A549 (cell line): ENCODE measurements around the gene FBXL13. TPM values are rescaled to one million over a fixed set of nuclear protein-coding genes. Genes with fewer than 3 reads are reported as not detected.
A peak's percentile ranks its signal among the peaks of the same experiment; 100 is the strongest.

Experiments
- ATAC-seq, 2 experiments: fragments of 200-7000 bp in 1 of 2; fragments of >200 bp in 1 of 2; cut with Nextera tagmentation in 1 of 2; cut with Tn5 transposase in 1 of 2; 3 replicates each; pipeline versions ENCODE4 v1.8.0 to v1.9.1; 2018 to 2020; ENCODE audit warnings: mild to moderate bottlenecking in 1 of 2, moderate library complexity in 1 of 2
- CTCF ChIA-PET: fragments of 300-600 bp; sonication (Branson Sonifier 250); formaldehyde crosslinking; extraction: SDS; loops from one replicate; lab custom pipeline; 2021; ENCODE audit warnings: antibody characterized with exemption, inconsistent platforms; lab: Yijun Ruan, JAX
- POLR2A ChIA-PET: fragments of 350-600 bp; formaldehyde crosslinking; extraction: SDS; loops from one replicate; lab custom pipeline; 2021; ENCODE audit warnings: antibody characterized with exemption, inconsistent platforms; lab: Yijun Ruan, JAX
- DNase-seq, 2 experiments: peaks; one replicate each; pipeline versions ENCODE4 v3.0.0 to v3.0.0-alpha.2; 2011 to 2016; ENCODE audit warnings: low read depth in 1 of 2, low spot score in 1 of 2
- FAIRE-seq: peaks from 2 replicates; lab custom pipeline; 2011; peaks lifted over from hg19 to GRCh38; lab: Jason Lieb, UNC
- H3K27ac ChIP-seq, 2 experiments: fragments of >200 bp; sonication (Bioruptor Twin); formaldehyde crosslinking; 3 replicates each; pipeline ENCODE4 v1.5.1; 2016 to 2017
- H3K4me1 ChIP-seq: fragments of >200 bp; sonication (Bioruptor Twin); formaldehyde crosslinking; 3 replicates; pipeline ENCODE4 v1.6.1; 2016
- H3K4me2 ChIP-seq: fragments of >200 bp; sonication (Bioruptor Twin); formaldehyde crosslinking; 3 replicates; pipeline ENCODE4 v1.6.1; 2016
- H3K4me3 ChIP-seq: fragments of >200 bp; sonication (Bioruptor Twin); formaldehyde crosslinking; 3 replicates; pipeline ENCODE4 v1.5.1; 2016
- H3K9me3 ChIP-seq: fragments of >200 bp; sonication (Bioruptor Twin); formaldehyde crosslinking; 3 replicates; pipeline ENCODE4 v1.6.1; 2016
- BHLHE40 ChIP-seq: IDR thresholded peaks from 2 replicates; pipeline ENCODE4 v1.6.1; 2012; ENCODE audit warnings: low read depth, low read length, inconsistent platforms
- CBX2 ChIP-seq: fragments of 200-600 bp; sonication (generic); IDR thresholded peaks from 2 replicates; pipeline ENCODE4 v1.6.1; 2016; ENCODE audit warnings: low read depth, mild to moderate bottlenecking, borderline replicate concordance
- CEBPB ChIP-seq, 2 experiments: fragments of >200 bp in 1 of 2; sonication (Bioruptor Twin) in 1 of 2; formaldehyde crosslinking in 1 of 2; IDR thresholded peaks; 2 replicates each; pipeline ENCODE4 v1.6.1; 2012 to 2016
- EHF ChIP-seq: fragments of 250-450 bp; sonication (Bioruptor Pico); IDR thresholded peaks from 2 replicates; pipeline ENCODE4 v1.5.0; 2020; ENCODE audit warnings: mild to moderate bottlenecking
- ESRRA ChIP-seq: fragments of 150-350 bp; IDR thresholded peaks from 2 replicates; pipeline ENCODE4 v1.6.1; 2014; ENCODE audit warnings: mild to moderate bottlenecking, low read length, borderline replicate concordance
- FOSB ChIP-seq: fragments of 250-450 bp; sonication (Bioruptor Pico); IDR thresholded peaks from 2 replicates; pipeline ENCODE4 v1.5.0; 2020; ENCODE audit warnings: mild to moderate bottlenecking, moderate library complexity
- GATA3 ChIP-seq: IDR thresholded peaks from 2 replicates; pipeline ENCODE4 v1.6.1; 2012; ENCODE audit warnings: borderline replicate concordance
- HDAC2 ChIP-seq: fragments of 200-600 bp; sonication (generic); IDR thresholded peaks from 2 replicates; pipeline ENCODE4 v1.6.1; 2016
- HEYL ChIP-seq: fragments of 250-450 bp; sonication (Bioruptor Pico); IDR thresholded peaks from 2 replicates; pipeline ENCODE4 v1.8.0; 2021; ENCODE audit warnings: mild to moderate bottlenecking, moderate library complexity
- HOXB13 ChIP-seq: fragments of 250-450 bp; sonication (Bioruptor Pico); IDR thresholded peaks from 2 replicates; pipeline ENCODE4 v1.5.0; 2020; ENCODE audit warnings: low read depth, mild to moderate bottlenecking, moderate library complexity
- JUNB ChIP-seq: fragments of >200 bp; sonication (Bioruptor Twin); formaldehyde crosslinking; IDR thresholded peaks from 2 replicates; pipeline ENCODE4 v1.6.1; 2016
- MAFK ChIP-seq: fragments of 450-650 bp; IDR thresholded peaks from 2 replicates; pipeline ENCODE4 v1.6.1; 2014; ENCODE audit not compliant: partially characterized antibody
- NR3C1 ChIP-seq: fragments of >200 bp; sonication (Bioruptor Twin); formaldehyde crosslinking; IDR thresholded peaks from 3 replicates; pipeline ENCODE4 v1.6.1; 2017
- RAD21 ChIP-seq, 2 experiments: fragments of >200 bp in 1 of 2; sonication (Bioruptor Twin) in 1 of 2; formaldehyde crosslinking in 1 of 2; IDR thresholded peaks in 1 of 2; conservative IDR thresholded peaks in 1 of 2; 2 replicates in 1 of 2; 3 replicates in 1 of 2; pipeline ENCODE4 v1.6.1; 2012 to 2018; ENCODE audit warnings: inconsistent platforms in 1 of 2
- RARB ChIP-seq: fragments of 250-450 bp; sonication (Bioruptor Pico); IDR thresholded peaks from 2 replicates; pipeline ENCODE4 v1.8.0; 2021; ENCODE audit warnings: mild to moderate bottlenecking, moderate library complexity
- RCOR1 ChIP-seq: fragments of 150-350 bp; IDR thresholded peaks from 2 replicates; pipeline ENCODE4 v1.6.1; 2014; ENCODE audit warnings: antibody characterized with exemption, low read length, low read depth
- TP53 ChIP-seq: fragments of 250-450 bp; sonication (Bioruptor Pico); IDR thresholded peaks from 2 replicates; pipeline ENCODE4 v1.5.0; 2021; ENCODE audit warnings: mild to moderate bottlenecking, moderate library complexity
- ZC3H11A ChIP-seq: fragments of 450-650 bp; IDR thresholded peaks from 2 replicates; pipeline ENCODE4 v1.6.1; 2014; ENCODE audit warnings: antibody characterized with exemption, mild to moderate bottlenecking
- ZFP36 ChIP-seq: fragments of 450-650 bp; IDR thresholded peaks from 2 replicates; pipeline ENCODE4 v1.6.1; 2014; ENCODE audit warnings: borderline replicate concordance; ENCODE audit not compliant: partially characterized antibody
- ZNF302 ChIP-seq: fragments of 250-450 bp; sonication (Bioruptor Pico); IDR thresholded peaks from 2 replicates; pipeline ENCODE4 v1.9.0; 2021; ENCODE audit warnings: inconsistent platforms, mild to moderate bottlenecking, moderate library complexity
- WGBS: methylation state at CpG from one replicate; pipeline ENCODE4 v1.1.6; 2017; ENCODE audit errors: missing lambda C conversion rate; 5-methylcytosine and 5-hydroxymethylcytosine counted together
- polyA plus RNA-seq, 4 experiments: library from polyadenylated mRNA; depleted of rRNA in 3 of 4; stranded (reverse); fragments of >200 nt; fragmentation: RNase III in 1 of 4; extraction: RNeasy Plus Mini Kit Qiagen cat#74134 plus additional on column Dnase treatment in 1 of 4; gene quantifications; 2 replicates in 3 of 4; 3 replicates in 1 of 4; pipeline ENCODE4 v1.2.3, GENCODE V29; 2011 to 2017
- TF ChIP-seq, protein P1 (sequence below): fragments of 250-450 bp; sonication (Bioruptor Pico); IDR thresholded peaks from 2 replicates; pipeline ENCODE4 v1.5.0; 2020; ENCODE audit warnings: low read depth, mild to moderate bottlenecking, moderate library complexity
- TF ChIP-seq, protein P2 (sequence below): IDR thresholded peaks from 2 replicates; pipeline ENCODE4 v1.6.1; 2012
- TF ChIP-seq, protein P3 (sequence below): fragments of 150-350 bp; IDR thresholded peaks from 2 replicates; pipeline ENCODE4 v1.6.1; 2014; ENCODE audit warnings: low read depth, mild to moderate bottlenecking, low read length
- TF ChIP-seq, protein P4 (sequence below): fragments of >200 bp; sonication (Bioruptor Twin); formaldehyde crosslinking; IDR thresholded peaks from 3 replicates; pipeline ENCODE4 v1.6.1; 2016

Gene FBXL13
- polyA plus RNA-seq, 2 of the 4 experiments (the other 2 are of a cell fraction) = 0.45 to 0.70 TPM

DNA sequence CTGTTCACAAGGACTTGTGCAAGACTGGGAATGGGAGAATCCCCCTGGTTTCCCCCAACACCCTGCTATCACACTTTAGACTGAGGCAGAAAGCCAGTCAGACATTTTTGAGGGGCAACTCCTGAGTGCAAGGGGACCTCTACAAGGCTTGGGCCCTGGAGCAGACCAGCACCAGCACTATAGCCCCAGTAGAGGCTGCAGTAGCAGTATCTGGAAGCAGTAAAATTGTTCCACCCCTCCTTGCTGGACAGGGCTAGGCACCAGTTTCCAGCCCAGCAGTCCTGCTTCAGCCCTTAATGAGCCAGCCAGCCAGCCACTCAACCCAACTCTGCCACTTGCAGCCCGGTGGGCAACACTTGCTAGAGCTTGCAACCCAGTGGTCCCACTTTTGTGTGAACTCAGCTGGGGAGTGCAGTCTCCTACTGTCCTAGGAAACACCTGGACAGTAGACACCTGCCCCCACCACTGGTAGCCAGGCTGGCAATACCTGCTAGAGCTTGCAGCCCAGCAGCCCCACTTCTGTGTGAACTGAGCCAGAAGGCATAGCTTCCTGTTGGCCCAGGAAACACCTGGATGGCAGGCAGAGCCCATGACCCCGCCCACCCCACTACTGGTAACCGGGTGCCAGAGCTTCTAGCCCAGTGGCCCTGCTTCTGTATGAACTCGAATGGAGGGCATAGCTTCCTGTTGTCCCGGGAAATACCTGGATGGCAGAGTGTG lies 65.0 kb downstream of the FBXL13 start:
- DNase-seq (no peak), FAIRE-seq (no peak), ATAC-seq (peak in 1 of 2 experiments; percentile 43; a peak in 1 of 6 replicates)
- TF ChIP-seq EHF (CRISPR knock-in tag) (no peak), RCOR1 (no peak), HOXB13 (CRISPR knock-in tag) (no peak), CEBPB (IDR thresholded peaks at IDR 0.05) (no peak), ESRRA (no peak), MAFK (no peak), FOSB (CRISPR knock-in tag) (no peak), ZC3H11A (no peak)
- TF ChIP-seq, protein P1, sequence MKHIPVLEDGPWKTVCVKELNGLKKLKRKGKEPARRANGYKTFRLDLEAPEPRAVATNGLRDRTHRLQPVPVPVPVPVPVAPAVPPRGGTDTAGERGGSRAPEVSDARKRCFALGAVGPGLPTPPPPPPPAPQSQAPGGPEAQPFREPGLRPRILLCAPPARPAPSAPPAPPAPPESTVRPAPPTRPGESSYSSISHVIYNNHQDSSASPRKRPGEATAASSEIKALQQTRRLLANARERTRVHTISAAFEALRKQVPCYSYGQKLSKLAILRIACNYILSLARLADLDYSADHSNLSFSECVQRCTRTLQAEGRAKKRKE = no peak
- no peak overlapping the region for H3K27ac ChIP-seq
- ChIA-PET CTCF (interaction anchor here (1.1 kb wide), 1 partner anchor 65 kb away, joined by 3 read pairs; the partner anchor contains the start of genes ARMC10 and FBXL13), POLR2A (no interaction called here)
- H3K9me3 ChIP-seq = no peaks in the 10 kb centered on the region
- no peak overlapping the region for H3K4me3 ChIP-seq
- peaks cover 6% of the 10 kb centered on the region; the same call in 1 of the 3 replicates for H3K4me1 ChIP-seq
- WGBS = 87% methylated on average over 2 of the region's 5 CpGs
- no peak overlapping the region for H3K4me2 ChIP-seq

DNA sequence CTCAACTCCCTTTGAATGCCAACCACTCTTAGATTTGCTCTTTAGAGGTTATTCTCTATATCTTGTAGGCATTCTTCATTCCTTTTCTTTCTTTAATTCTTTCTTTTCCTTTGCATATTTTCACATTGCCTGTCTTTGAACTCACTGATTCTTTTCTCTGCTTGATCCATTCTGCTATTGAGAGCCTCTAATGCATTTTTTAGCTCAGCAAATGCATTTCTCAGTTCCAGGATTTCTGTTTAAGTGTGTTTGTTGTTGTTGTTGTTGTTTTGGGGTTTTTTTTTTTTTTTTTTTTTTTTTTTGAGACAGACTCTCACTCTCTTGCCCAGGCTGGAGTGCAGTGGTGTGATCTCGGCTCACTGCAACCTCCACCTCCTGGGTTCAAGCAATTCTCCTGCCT lies 71.6 kb downstream of the FBXL13 start:
- Histone ChIP-seq H3K4me3 (no peak overlapping the region), H3K9me3 (0 out of 3 replicates have a peak, but pooled peaks cover 11% of the 10 kb centered on the region), H3K27ac (no peak overlapping the region), H3K4me1 (no peaks in the 10 kb centered on the region), H3K4me2 (no peak overlapping the region)
- WGBS = 0% methylated on average over 1 of the region's 1 CpG
- DNase-seq = peak in 1 of 2 experiments; percentile 10
- ChIA-PET CTCF (no interaction called here), POLR2A (no interaction called here)
- no peak for TF ChIP-seq ZNF302
- TF ChIP-seq, protein P2, sequence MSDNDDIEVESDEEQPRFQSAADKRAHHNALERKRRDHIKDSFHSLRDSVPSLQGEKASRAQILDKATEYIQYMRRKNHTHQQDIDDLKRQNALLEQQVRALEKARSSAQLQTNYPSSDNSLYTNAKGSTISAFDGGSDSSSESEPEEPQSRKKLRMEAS = no peak
- TF ChIP-seq, protein P1 = no peak
- TF ChIP-seq, protein P3, sequence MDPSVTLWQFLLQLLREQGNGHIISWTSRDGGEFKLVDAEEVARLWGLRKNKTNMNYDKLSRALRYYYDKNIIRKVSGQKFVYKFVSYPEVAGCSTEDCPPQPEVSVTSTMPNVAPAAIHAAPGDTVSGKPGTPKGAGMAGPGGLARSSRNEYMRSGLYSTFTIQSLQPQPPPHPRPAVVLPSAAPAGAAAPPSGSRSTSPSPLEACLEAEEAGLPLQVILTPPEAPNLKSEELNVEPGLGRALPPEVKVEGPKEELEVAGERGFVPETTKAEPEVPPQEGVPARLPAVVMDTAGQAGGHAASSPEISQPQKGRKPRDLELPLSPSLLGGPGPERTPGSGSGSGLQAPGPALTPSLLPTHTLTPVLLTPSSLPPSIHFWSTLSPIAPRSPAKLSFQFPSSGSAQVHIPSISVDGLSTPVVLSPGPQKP = no peak
- no peak for ATAC-seq
- FAIRE-seq = no peak

DNA sequence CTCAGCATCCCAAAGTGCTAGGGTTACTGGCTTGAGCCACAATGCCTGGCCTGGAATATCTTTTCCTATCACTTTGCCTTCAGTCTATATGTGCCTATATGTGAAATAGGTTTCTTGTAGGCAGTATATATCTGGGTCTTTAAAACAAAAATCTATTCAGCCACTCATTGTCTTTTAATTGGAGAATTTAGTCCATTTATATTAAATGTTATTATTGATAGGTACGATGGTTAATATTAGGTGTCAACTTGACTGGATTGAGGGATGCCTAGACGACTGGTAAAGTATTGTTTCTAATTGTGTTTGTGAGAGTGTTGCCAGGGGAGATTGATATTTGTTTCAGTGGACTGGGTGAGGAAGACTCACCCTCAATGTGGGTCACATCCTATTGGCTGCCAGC lies 73.4 kb downstream of the FBXL13 start:
- 53% methylated on average over 2 of the region's 2 CpGs for WGBS
- Histone ChIP-seq H3K4me2 (no peak overlapping the region), H3K9me3 (0 out of 3 replicates have a peak, but pooled peaks cover 11% of the 10 kb centered on the region), H3K4me1 (no peaks in the 10 kb centered on the region), H3K27ac (no peak overlapping the region), H3K4me3 (no peak overlapping the region)
- FAIRE-seq (no peak), ATAC-seq (no peak), DNase-seq (no peak)
- CTCF ChIA-PET = no interaction called here
- POLR2A ChIA-PET = no interaction called here
- TF ChIP-seq JUNB (no peak), ZC3H11A (no peak), RARB (no peak), HEYL (no peak), BHLHE40 (no peak), CBX2 (no peak), TP53 (no peak), NR3C1 (no peak), RAD21 (conservative IDR thresholded peaks at IDR 0.05 in 1 of 2, IDR thresholded peaks at IDR 0.05 in 1 of 2) (no peak), ZFP36 (no peak), HDAC2 (no peak), GATA3 (no peak), EHF (CRISPR knock-in tag) (no peak)
- TF ChIP-seq, protein P1 = no peak
- TF ChIP-seq, protein P2 = no peak
- TF ChIP-seq, protein P4, sequence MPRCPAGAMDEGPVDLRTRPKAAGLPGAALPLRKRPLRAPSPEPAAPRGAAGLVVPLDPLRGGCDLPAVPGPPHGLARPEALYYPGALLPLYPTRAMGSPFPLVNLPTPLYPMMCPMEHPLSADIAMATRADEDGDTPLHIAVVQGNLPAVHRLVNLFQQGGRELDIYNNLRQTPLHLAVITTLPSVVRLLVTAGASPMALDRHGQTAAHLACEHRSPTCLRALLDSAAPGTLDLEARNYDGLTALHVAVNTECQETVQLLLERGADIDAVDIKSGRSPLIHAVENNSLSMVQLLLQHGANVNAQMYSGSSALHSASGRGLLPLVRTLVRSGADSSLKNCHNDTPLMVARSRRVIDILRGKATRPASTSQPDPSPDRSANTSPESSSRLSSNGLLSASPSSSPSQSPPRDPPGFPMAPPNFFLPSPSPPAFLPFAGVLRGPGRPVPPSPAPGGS = no peak
